HepG2 (cell line): ENCODE measurements around the gene ANAPC2. TPM values are rescaled to one million over a fixed set of nuclear protein-coding genes. Genes with fewer than 3 reads are reported as not detected.

Source experiments
- ATF1 ChIP-seq: IDR thresholded peaks from 2 replicates; pipeline ENCODE4 v1.6.1; 2016; ENCODE audit warnings: mild to moderate bottlenecking, control low read depth
- GABPB1 ChIP-seq: IDR thresholded peaks from 2 replicates; pipeline ENCODE4 v1.6.1; 2016; ENCODE audit warnings: mild to moderate bottlenecking, missing genetic modification reagents, moderate library complexity, missing compliant biosample characterization
- HDAC6 ChIP-seq: fragments of 200-600 bp; sonication (generic); IDR thresholded peaks from 2 replicates; pipeline ENCODE4 v1.7.0; 2017; ENCODE audit warnings: mild to moderate bottlenecking, antibody characterized with exemption, low read length, low read depth
- HES4 ChIP-seq: sonication (generic); formaldehyde crosslinking; IDR thresholded peaks from 2 replicates; pipeline ENCODE4 v1.9.0; 2021; ENCODE audit warnings: mild to moderate bottlenecking, missing genetic modification reagents, borderline replicate concordance
- IKZF1 ChIP-seq: fragments of 450-650 bp; IDR thresholded peaks from 2 replicates; pipeline ENCODE4 v1.7.1; 2016
- JUNB ChIP-seq: sonication (generic); formaldehyde crosslinking; IDR thresholded peaks from 2 replicates; pipeline ENCODE4 v1.8.0; 2022; ENCODE audit warnings: missing genetic modification reagents, mild to moderate bottlenecking, borderline replicate concordance
- PCBP1 ChIP-seq: fragments of 200-400 bp; formaldehyde crosslinking; IDR thresholded peaks from 2 replicates; pipeline ENCODE4 v1.6.1; 2017; ENCODE audit warnings: mild to moderate bottlenecking, low read depth, low read length, borderline replicate concordance
- POGK ChIP-seq: sonication (generic); formaldehyde crosslinking; conservative IDR thresholded peaks from 2 replicates; pipeline ENCODE4 v1.8.0; 2022; ENCODE audit warnings: mild to moderate bottlenecking, moderate library complexity, missing genetic modification reagents
- TGIF2 ChIP-seq: IDR thresholded peaks from 2 replicates; pipeline ENCODE4 v1.6.1; 2016; ENCODE audit warnings: control low read depth, missing compliant biosample characterization
- ZBTB33 ChIP-seq: sonication (generic); formaldehyde crosslinking; IDR thresholded peaks from 2 replicates; pipeline ENCODE4 v1.4.0; 2020; ENCODE audit warnings: missing genetic modification reagents
- ZNF34 ChIP-seq: sonication (generic); formaldehyde crosslinking; IDR thresholded peaks from 2 replicates; pipeline ENCODE4 v1.4.0; 2020; ENCODE audit warnings: mild to moderate bottlenecking, missing genetic modification reagents, borderline replicate concordance
- ZNF670 ChIP-seq: sonication (generic); formaldehyde crosslinking; IDR thresholded peaks from 2 replicates; pipeline ENCODE4 v1.8.0; 2022; ENCODE audit warnings: mild to moderate bottlenecking, missing genetic modification reagents, borderline replicate concordance
- ZNF724P ChIP-seq: sonication (generic); formaldehyde crosslinking; IDR thresholded peaks from 2 replicates; pipeline ENCODE4 v1.8.0; 2022; ENCODE audit warnings: missing genetic modification reagents, borderline replicate concordance
- ZNF775 ChIP-seq: sonication (generic); formaldehyde crosslinking; IDR thresholded peaks from 2 replicates; pipeline ENCODE4 v1.4.0; 2020; ENCODE audit warnings: missing genetic modification reagents, mild to moderate bottlenecking, moderate library complexity, borderline replicate concordance
- polyA plus RNA-seq, 8 experiments: library from polyadenylated mRNA; depleted of rRNA in 3 of 8; stranded (reverse) in 7 of 8; unstranded in 1 of 8; fragments of >200 nt; fragmentation: Illumina TruSeq in 4 of 8; extraction: Trizol in 4 of 8; gene quantifications; 2 replicates each; pipeline versions ENCODE4 v1.2.1 to v1.2.3, GENCODE V29; 2011 to 2016; ENCODE audit warnings: low read depth in 4 of 8, missing spikeins in 1 of 8, mixed read lengths in 1 of 8; ENCODE audit not compliant: insufficient read depth in 1 of 8
- total RNA-seq, 5 experiments: library from RNA; depleted of rRNA; stranded (reverse); fragments of >200 nt; fragmentation: Illumina TruSeq; extraction: Trizol; gene quantifications; 2 replicates each; pipeline ENCODE4 v1.2.3, GENCODE V29; 2016; ENCODE audit warnings: low read depth in 1 of 5
- TF ChIP-seq, protein P1 (sequence below): sonication (generic); formaldehyde crosslinking; IDR thresholded peaks from 2 replicates; pipeline ENCODE4 v1.5.1; 2020; ENCODE audit warnings: missing genetic modification reagents, mild to moderate bottlenecking, borderline replicate concordance
- TF ChIP-seq, protein P2 (sequence below): sonication (generic); formaldehyde crosslinking; IDR thresholded peaks from 2 replicates; pipeline ENCODE4 v1.5.0; 2020; ENCODE audit warnings: mild to moderate bottlenecking, missing genetic modification reagents, borderline replicate concordance
- TF ChIP-seq, protein P3 (sequence below): sonication (generic); formaldehyde crosslinking; IDR thresholded peaks from 2 replicates; pipeline ENCODE4 v1.5.1; 2020; ENCODE audit warnings: missing genetic modification reagents, mild to moderate bottlenecking, borderline replicate concordance

Gene ANAPC2
- total and polyA plus RNA-seq, 2 of the 13 experiments (the other 11 are each of a cell fraction or from before 2014, with no cell fraction given) = 12.3 to 15.4 TPM

DNA sequence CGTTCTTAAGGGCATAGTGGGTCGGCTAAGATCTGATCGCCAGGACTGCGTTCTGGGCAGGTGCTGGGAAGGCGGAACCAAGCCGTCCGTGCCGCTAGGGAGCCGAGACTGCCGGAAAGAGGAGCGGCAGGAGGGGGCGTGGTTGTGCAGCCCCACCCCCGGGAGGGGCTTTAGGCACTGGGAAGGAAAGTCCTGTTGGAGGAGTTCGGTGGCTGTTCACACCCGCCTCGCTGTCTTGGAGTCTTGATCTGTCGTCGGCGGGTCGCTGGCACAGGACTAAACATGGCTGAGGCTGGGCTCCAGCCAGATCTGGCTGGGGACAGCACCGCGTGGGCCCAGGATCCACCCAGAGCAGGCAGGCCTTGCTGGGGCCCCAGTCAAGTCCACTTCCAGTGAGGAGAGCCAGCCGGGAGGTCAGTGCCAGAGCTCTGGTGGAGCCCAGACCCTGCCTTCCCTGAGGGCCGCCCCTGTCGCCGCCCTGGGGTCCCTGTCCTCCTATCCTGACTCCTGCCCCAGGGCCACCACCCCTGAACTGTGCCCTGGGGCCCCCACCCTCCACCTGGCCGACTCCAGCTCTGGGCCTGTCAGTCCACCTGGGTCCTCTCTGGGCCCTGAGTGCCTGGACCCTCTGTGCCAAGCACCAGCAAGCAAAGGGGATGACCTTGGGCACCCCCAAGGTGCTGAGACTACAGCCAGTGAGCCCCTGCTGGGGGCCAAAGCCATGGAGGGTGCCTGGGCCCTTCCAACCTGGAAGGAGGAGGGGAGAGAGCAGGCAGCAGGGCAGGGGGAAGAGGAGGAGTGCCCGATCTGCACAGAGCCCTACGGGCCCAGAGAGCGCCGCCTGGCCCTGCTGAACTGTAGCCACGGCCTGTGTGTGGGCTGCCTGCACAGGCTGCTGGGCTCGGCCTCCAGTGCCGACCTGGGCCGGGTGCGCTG is 29.2 kb upstream of the ANAPC2 start (continued):
- TF ChIP-seq, protein P1, sequence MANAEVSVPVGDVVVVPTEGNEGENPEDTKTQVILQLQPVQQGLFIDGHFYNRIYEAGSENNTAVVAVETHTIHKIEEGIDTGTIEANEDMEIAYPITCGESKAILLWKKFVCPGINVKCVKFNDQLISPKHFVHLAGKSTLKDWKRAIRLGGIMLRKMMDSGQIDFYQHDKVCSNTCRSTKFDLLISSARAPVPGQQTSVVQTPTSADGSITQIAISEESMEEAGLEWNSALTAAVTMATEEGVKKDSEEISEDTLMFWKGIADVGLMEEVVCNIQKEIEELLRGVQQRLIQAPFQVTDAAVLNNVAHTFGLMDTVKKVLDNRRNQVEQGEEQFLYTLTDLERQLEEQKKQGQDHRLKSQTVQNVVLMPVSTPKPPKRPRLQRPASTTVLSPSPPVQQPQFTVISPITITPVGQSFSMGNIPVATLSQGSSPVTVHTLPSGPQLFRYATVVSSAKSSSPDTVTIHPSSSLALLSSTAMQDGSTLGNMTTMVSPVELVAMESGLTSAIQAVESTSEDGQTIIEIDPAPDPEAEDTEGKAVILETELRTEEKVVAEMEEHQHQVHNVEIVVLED (CRISPR knock-in tag) = peak; percentile 40; the same call in 1 of the 2 replicates
- TF ChIP-seq GABPB1 (CRISPR knock-in tag) (peak; percentile 87), TGIF2 (CRISPR knock-in tag) (no peak), ZNF670 (CRISPR knock-in tag) (no peak), HDAC6 (no peak), IKZF1 (no peak), PCBP1 (no peak), ZNF34 (CRISPR knock-in tag) (peak; percentile 48; the same call in 1 of the 2 replicates), ATF1 (CRISPR knock-in tag) (no peak), ZBTB33 (no peak), POGK (CRISPR knock-in tag) (0 out of 2 replicates have a peak, but pooled peaks have one; percentile 24), JUNB (CRISPR knock-in tag) (no peak), HES4 (CRISPR knock-in tag) (no peak), ZNF724P (CRISPR knock-in tag) (no peak), ZNF775 (no peak)
- TF ChIP-seq, protein P2, sequence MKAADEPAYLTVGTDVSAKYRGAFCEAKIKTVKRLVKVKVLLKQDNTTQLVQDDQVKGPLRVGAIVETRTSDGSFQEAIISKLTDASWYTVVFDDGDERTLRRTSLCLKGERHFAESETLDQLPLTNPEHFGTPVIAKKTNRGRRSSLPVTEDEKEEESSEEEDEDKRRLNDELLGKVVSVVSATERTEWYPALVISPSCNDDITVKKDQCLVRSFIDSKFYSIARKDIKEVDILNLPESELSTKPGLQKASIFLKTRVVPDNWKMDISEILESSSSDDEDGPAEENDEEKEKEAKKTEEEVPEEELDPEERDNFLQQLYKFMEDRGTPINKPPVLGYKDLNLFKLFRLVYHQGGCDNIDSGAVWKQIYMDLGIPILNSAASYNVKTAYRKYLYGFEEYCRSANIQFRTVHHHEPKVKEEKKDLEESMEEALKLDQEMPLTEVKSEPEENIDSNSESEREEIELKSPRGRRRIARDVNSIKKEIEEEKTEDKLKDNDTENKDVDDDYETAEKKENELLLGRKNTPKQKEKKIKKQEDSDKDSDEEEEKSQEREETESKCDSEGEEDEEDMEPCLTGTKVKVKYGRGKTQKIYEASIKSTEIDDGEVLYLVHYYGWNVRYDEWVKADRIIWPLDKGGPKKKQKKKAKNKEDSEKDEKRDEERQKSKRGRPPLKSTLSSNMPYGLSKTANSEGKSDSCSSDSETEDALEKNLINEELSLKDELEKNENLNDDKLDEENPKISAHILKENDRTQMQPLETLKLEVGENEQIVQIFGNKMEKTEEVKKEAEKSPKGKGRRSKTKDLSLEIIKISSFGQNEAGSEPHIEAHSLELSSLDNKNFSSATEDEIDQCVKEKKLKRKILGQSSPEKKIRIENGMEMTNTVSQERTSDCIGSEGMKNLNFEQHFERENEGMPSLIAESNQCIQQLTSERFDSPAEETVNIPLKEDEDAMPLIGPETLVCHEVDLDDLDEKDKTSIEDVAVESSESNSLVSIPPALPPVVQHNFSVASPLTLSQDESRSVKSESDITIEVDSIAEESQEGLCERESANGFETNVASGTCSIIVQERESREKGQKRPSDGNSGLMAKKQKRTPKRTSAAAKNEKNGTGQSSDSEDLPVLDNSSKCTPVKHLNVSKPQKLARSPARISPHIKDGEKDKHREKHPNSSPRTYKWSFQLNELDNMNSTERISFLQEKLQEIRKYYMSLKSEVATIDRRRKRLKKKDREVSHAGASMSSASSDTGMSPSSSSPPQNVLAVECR (CRISPR knock-in tag) = peak; percentile 76; the same call in 1 of the 2 replicates
- TF ChIP-seq, protein P3, sequence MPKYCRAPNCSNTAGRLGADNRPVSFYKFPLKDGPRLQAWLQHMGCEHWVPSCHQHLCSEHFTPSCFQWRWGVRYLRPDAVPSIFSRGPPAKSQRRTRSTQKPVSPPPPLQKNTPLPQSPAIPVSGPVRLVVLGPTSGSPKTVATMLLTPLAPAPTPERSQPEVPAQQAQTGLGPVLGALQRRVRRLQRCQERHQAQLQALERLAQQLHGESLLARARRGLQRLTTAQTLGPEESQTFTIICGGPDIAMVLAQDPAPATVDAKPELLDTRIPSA (CRISPR knock-in tag) = 0 out of 2 replicates have a peak, but pooled peaks have one; percentile 27
